Stomach (tissue), 9 donors: Measurements from ENCODE around the gene REPIN1. TPM values are rescaled to one million over a fixed set of nuclear protein-coding genes. Genes with fewer than 3 reads are reported as not detected.

Experiments
- DNase-seq, 2 donors: peaks; one replicate each; pipeline versions ENCODE4 v3.0.0 to v3.0.0-alpha.2; 2013 to 2019
- H3K27ac ChIP-seq, 5 donors: fragments of 200-600 bp in 4 of 5; sonication (generic) in 4 of 5; one replicate each; pipeline ENCODE4 v1.5.1; 2013 to 2019; ENCODE audit warnings: mild to moderate bottlenecking in 1 of 5, moderate library complexity in 1 of 5
- H3K27me3 ChIP-seq, 3 donors: fragments of 200-600 bp; sonication (generic); one replicate each; pipeline ENCODE4 v1.5.1; 2017 to 2019; ENCODE audit warnings: mixed run types in 1 of 3
- H3K36me3 ChIP-seq, 4 donors: fragments of 200-600 bp; sonication (generic); 1 replicate in 3 of 4; 2 replicates in 1 of 4; pipeline ENCODE4 v1.5.1; 2016 to 2019
- H3K4me1 ChIP-seq, 4 donors: fragments of 200-600 bp; sonication (generic); one replicate each; pipeline ENCODE4 v1.5.1; 2016 to 2019
- H3K4me3 ChIP-seq, 4 donors: fragments of 200-600 bp; sonication (generic) in 3 of 4; one replicate each; pipeline ENCODE4 v1.5.1; 2016 to 2019; ENCODE audit warnings: mild to moderate bottlenecking in 1 of 4
- H3K9me3 ChIP-seq, 4 donors: fragments of 200-600 bp; sonication (generic); one replicate each; pipeline ENCODE4 v1.5.1; 2016 to 2019
- EP300 ChIP-seq: sonication (generic); formaldehyde crosslinking; IDR thresholded peaks from one replicate; pipeline ENCODE4 v1.6.1; 2017; ENCODE audit warnings: antibody characterized with exemption
- POLR2A ChIP-seq, 4 donors: fragments of 450-650 bp; IDR thresholded peaks; one replicate each; pipeline ENCODE4 v1.6.1; 2016; ENCODE audit warnings: antibody characterized with exemption in 4 of 4, control low read depth in 2 of 4, mild to moderate bottlenecking in 1 of 4, moderate library complexity in 1 of 4
- POLR2AphosphoS5 ChIP-seq, 3 donors: sonication (generic); formaldehyde crosslinking; IDR thresholded peaks; one replicate each; pipeline ENCODE4 v1.6.1; 2016; ENCODE audit warnings: antibody characterized with exemption in 3 of 3
- whole genome bisulfite sequencing, 5 donors: extraction: QIAGEN DNeasy Blood & Tissue Kit in 3 of 5; methylation state at CpG; one replicate each; pipeline versions ENCODE4 v1.1.5 to v1.1.7; 2013 to 2018; 5-methylcytosine and 5-hydroxymethylcytosine counted together
- intact Hi-C: fragments of 100-400 bp; cut with DNase I; formaldehyde crosslinking; loops from one replicate; pipeline ENCODE4 v1.15.1; 2023; ENCODE audit warnings: low total_unique reads
- polyA plus RNA-seq, 3 donors: library from polyadenylated mRNA; stranded (reverse); fragments of 200-250 nt; gene quantifications; one replicate each; pipeline ENCODE4 v1.2.3, GENCODE V29; 2013
- total RNA-seq, 5 donors: library from RNA; depleted of rRNA; stranded (reverse); fragments of >200 nt; gene quantifications; one replicate each; pipeline versions ENCODE4 v1.1.0 to v1.2.3, GENCODE V29; 2014 to 2016
- TF ChIP-seq, protein P1 (sequence below), 7 experiments: fragments of 450-650 bp in 4 of 7; fragments of 200-600 bp in 3 of 7; sonication (generic) in 3 of 7; IDR thresholded peaks; one replicate each; pipeline ENCODE4 v1.5.1; 2016 to 2019; ENCODE audit warnings: antibody characterized with exemption in 7 of 7, control low read depth in 2 of 7, mild to moderate bottlenecking in 1 of 7
- donor health status: healthy with polysubstance abuse.
- donor health status: Bipolar disorder and iron deficiency.
- donor health status: healthy.

The REPIN1 gene
- total and polyA plus RNA-seq, 8 donors = 35.9 to 298 (median 49.3) TPM

DNA sequence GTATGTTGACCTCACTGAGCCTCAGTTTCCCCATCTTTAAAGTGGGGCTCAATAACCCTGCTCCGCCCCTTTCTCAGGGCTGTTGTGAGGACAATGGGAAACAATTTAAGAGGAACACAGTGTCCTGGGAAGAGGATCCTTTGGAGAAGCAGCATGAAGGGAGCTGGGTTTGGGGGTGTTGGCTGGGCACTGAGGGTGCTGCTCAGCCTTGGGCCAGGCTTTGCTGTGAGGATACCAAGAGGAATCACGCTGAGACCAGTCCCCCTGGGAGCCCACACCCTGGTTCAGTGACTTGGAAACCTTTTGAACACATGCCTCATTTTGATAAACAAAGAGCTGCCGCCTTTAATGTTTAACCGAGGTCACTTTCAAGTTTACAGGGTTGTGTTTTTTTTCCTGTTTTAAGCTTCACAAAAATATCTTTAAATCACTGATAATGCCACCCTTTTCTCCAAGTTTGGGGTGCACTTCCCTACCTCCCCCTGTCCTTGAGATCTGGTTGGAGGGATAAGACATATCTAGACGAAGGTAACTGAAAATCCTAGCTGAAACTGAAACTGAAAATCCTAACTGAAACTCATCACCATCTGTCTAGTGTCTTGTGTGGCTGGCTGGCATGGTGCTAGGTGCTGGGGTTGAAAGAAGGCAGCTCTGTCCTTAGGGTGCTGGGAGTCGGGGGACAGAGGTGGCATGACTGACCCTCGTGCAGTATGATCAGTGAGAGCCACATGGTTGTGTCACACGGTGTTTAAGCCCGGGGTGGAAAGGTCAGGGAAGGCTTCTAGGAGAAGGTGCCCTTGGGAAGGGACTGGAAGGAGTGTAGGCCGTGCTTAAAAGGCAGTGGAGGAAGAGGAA, 38.2 kb downstream of the REPIN1 start:
- peak overlapping the region; percentile 93 to 99 (median 95) for H3K27ac ChIP-seq
- H3K4me3 ChIP-seq = peak overlapping the region; percentile 69 to 78 (median 72)
- H3K27me3 ChIP-seq = no peaks in the 10 kb centered on the region
- H3K4me1 ChIP-seq = peaks cover 40 to 53% (median 43%) of the 10 kb centered on the region in 4 donors
- H3K9me3 ChIP-seq = no peaks in the 10 kb centered on the region
- peak in 1 of 2 donors; percentile 76 for DNase-seq
- peaks cover 6 to 42% (median 33%) of the 10 kb centered on the region in 4 donors for H3K36me3 ChIP-seq
- no peak for TF ChIP-seq POLR2A (IDR thresholded peaks at IDR 0.05)
- no peak for TF ChIP-seq POLR2AphosphoS5 (IDR thresholded peaks at IDR 0.05)
- TF ChIP-seq, protein P1, sequence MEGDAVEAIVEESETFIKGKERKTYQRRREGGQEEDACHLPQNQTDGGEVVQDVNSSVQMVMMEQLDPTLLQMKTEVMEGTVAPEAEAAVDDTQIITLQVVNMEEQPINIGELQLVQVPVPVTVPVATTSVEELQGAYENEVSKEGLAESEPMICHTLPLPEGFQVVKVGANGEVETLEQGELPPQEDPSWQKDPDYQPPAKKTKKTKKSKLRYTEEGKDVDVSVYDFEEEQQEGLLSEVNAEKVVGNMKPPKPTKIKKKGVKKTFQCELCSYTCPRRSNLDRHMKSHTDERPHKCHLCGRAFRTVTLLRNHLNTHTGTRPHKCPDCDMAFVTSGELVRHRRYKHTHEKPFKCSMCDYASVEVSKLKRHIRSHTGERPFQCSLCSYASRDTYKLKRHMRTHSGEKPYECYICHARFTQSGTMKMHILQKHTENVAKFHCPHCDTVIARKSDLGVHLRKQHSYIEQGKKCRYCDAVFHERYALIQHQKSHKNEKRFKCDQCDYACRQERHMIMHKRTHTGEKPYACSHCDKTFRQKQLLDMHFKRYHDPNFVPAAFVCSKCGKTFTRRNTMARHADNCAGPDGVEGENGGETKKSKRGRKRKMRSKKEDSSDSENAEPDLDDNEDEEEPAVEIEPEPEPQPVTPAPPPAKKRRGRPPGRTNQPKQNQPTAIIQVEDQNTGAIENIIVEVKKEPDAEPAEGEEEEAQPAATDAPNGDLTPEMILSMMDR (IDR thresholded peaks at IDR 0.05) = no peak
- TF ChIP-seq EP300 = no peak
- 18 to 34% (median 21%) methylated on average over 10 of the region's 10 CpGs for WGBS, 5 donors
- intact Hi-C loops = no loop called here

DNA sequence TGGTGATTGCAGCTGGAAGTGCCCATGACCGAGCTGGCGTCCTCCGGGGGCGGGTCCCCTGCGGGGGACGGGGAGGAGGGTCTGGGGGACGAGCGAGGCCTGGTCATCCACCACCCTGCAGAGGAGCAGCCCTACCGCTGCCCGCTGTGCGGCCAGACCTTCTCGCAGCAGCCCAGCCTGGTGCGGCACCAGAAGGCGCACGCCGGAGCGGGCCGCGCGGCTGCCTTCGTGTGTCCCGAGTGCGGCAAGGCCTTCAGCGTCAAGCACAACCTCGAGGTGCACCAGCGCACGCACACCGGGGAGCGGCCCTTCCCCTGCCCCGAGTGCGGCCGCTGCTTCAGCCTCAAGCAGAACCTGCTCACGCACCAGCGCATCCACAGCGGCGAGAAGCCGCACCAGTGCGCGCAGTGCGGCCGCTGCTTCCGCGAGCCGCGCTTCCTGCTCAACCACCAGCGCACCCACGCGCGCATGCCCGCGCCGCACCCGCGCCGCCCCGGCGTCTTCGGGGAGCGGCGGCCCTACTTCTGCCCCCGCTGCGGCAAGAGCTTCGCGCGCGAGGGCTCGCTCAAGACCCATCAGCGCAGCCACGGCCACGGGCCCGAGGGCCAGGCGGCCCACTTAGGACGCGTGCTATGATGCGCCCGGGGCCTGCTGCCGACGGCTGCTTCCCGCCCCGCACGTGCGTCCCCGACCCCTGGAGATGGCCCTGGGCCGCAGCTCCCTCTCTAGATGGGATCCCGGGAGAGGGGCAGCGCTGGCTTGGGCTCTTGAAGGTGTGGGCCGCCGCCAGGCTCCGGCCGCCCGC, 39.2 kb downstream of the REPIN1 start:
- peak overlapping the region in 1 of 4 donors; percentile 78 for H3K4me3 ChIP-seq
- TF ChIP-seq EP300 = no peak
- TF ChIP-seq, protein P1 (IDR thresholded peaks at IDR 0.05) = no peak
- no peak for TF ChIP-seq POLR2AphosphoS5 (IDR thresholded peaks at IDR 0.05)
- no peaks in the 10 kb centered on the region for H3K9me3 ChIP-seq
- no peaks in the 10 kb centered on the region for H3K27me3 ChIP-seq
- DNase-seq = no peak
- peaks cover 37 to 50% (median 42%) of the 10 kb centered on the region in 4 donors for H3K4me1 ChIP-seq
- 95 to 98% (median 96%) methylated on average over 43 to 91 of the region's 91 CpGs for WGBS, 5 donors
- H3K36me3 ChIP-seq = peaks cover 6 to 51% (median 37%) of the 10 kb centered on the region in 4 donors
- intact Hi-C loops = no loop called here
- H3K27ac ChIP-seq = peak overlapping the region; percentile 2 to 99 (median 93)

DNA sequence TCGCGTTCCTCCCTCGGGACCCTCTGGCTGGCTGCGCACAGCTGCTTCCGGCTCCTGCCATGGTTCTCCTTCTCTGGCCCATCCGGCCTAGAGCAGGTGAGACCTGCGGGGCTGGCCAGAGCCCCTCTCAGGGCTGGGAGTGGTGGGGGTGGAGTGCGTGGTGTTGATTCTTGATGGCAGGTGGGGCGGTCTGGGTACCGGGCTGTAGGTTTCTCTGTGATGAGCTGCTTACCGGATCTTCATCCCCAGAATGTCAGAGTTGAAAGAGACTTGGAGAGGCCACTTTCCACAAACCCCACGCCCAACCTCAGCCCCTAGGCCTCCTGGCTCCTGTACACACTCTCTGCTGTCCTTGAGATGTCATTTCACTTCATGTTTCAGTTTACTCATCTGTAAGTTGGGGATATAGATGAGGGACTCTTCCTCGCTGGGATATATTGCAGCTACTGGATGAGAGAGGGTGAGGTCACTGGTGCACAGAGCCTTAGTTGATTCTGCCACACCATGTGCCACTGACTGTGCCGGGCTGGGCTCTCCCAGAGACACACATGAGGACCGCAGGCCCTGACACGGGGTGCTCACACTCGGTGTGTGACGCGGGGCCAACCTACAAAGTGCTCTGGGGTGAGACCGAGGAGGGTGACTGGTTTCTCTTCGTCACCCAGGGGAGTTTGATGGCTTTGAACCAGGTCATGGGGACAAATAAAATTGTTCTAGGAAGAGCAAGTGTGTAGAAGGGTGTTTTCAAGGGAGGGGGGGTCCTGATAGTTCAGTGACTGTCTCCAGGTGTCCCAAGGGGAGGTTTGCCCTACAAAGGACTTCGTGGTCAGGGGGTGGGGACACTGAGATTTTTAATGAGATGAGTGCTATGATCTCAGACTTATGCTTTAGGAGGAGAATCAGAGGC, 40.0 kb downstream of the REPIN1 start:
- DNase-seq = no peak
- intact Hi-C loops = no loop called here
- WGBS, 5 donors = 85 to 93% (median 91%) methylated on average over 17 to 22 of the region's 22 CpGs
- Histone ChIP-seq H3K27ac (peak overlapping the region in 3 of 5 donors; percentile 25 to 98 (median 32)), H3K4me1 (peaks cover 28 to 41% (median 35%) of the 10 kb centered on the region in 4 donors), H3K4me3 (no peak overlapping the region), H3K9me3 (no peaks in the 10 kb centered on the region), H3K27me3 (no peaks in the 10 kb centered on the region), H3K36me3 (peaks cover 6 to 51% (median 38%) of the 10 kb centered on the region in 4 donors)
- no peak for TF ChIP-seq POLR2A (IDR thresholded peaks at IDR 0.05)
- TF ChIP-seq POLR2AphosphoS5 (IDR thresholded peaks at IDR 0.05) = no peak
- TF ChIP-seq, protein P1 (IDR thresholded peaks at IDR 0.05) = no peak
- no peak for TF ChIP-seq EP300
